AG20443 (cell line): Measurements from ENCODE around the gene ITGB7.

Experiments
- DNase-seq: peaks from one replicate; pipeline ENCODE4 v3.0.0; 2012; ENCODE audit warnings: low spot score, mixed read lengths

The ITGB7 gene

DNA sequence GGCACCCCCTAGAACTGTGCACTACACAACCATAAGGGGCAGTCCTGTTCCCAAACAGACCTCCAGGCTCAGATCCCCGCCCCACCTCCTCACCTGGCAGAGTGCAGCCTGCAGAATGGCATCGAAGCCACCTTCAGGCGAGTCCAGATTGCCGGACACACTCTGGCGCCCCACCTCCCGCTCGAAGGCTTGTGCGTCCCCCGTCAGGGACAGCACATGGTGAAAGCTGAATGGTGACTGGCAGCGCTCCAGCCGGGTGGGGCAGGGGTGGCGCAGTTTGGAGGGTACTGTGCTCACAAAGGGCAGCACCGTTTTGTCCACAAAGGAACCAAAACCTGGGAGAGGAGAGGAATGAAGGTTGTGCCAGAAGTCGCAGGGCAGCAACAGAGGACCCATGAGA, 10.6 kb downstream of the ITGB7 start:
- no peak for DNase-seq

DNA sequence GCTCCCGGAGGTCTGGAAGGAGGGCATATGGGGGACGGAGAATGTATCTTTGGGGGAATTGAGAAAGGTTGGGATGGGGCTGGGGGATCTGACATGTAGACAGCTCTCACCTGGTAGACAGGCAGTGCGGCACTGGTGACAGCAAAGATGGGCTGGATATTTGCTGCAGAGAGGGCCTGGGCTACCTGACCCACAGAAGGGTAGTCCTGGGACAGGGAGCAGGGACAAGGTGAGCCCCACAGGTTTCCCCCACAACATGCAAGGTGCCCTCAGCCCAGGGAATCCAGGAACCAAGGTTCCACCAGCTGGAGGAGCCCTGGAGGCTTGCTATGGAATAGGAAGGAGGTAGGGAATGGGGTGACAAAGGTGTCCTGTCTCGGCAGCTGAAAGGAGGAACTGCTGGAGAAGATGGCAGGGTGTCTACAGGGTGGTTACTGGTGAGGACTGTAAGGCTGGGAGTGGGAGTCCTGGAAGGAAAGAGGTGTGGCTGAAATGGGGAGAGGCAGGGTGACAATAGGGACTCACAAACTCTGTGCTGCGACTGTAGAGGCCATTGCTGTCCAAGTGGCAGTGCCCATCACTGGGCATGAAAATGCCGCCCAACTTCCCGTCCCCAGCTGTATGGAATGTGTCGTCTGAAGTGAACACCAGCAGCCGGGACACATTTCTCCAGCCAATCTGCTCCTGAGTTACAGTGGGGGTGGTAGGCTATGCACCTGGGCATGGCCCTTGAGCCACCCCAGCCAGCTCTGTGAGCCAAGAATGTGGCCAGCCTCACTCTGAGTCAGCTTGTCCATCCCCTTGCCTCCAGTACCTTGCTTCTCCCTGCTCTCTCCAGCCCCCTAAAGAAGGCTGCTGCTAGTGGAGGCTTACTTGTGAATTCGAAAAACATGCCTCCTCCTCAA, 11.3 kb downstream of the ITGB7 start:
- DNase-seq, result no peak

DNA sequence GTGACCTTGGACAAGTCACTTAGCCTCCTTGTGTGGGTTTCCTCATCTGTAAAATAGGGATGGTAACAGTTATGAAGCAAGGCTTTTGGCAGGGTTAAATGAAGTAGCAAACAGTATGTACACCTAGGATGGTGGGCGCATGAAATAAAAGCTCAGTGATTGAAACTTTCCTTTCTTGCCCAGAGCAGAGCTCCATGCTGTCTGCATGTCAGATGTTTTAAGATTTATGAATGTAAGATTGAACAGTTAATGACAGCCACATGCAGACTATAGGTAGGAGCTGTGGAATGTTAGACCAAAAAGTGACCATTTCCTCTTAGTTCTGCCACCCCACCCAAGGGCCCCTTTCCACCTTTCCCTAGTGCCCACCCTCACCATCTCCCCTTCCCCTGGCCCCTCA, 12.1 kb downstream of the ITGB7 start:
- no peak for DNase-seq

DNA sequence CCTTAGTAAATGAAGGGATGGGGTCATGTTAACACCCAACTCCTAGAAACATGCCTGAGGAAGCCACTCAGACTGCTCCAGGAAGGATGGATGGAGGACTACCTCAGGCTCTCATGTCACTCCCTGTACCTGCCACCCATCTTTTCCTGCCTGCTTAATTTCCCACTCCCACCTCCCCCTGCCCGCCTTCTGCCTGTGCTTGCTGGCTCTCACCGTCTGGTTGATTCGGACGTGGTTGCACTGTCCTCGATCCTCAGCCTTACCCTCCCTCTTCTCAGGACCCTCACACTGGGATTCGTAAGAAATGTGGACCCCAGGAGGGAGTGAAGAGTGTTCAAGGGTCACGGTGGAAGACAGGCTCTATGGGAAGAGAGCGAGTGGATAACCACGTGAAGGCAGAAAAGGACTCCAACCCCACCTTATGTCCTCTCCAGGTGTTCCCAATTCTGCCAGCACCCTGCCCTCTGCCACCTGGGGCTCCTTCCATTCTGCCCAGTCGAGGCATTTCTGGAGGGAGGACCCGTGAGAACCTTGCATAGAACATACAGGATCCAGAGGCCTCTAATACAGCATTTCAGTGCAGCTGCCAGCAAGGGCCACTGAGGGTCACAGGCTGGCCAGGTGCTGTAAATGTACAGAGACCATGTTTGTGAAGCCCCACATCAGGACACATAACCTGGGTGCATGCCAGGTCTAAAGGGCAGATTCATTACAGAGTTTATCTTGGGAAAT, 12.9 kb downstream of the ITGB7 start:
- no peak for DNase-seq

DNA sequence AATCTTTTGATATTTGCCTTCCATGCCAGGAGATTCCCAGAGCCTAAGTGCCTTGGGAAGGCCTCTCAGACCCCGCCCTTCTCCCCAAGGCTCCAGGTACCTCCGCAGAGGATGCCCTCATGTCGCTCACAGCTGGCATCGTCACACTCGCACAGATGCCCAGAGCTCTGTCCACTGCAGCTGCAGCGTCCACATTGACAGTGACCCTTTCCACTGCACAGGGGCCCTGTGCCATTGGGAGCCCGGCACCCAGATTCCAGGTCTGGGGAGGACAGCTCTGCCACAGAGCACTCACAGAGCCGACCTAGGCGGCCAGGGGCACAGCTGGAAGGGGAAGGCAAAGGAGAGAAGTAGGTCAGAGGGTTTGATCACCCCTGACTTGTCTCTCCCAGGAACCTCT, 14.0 kb downstream of the ITGB7 start:
- DNase-seq, result no peak

DNA sequence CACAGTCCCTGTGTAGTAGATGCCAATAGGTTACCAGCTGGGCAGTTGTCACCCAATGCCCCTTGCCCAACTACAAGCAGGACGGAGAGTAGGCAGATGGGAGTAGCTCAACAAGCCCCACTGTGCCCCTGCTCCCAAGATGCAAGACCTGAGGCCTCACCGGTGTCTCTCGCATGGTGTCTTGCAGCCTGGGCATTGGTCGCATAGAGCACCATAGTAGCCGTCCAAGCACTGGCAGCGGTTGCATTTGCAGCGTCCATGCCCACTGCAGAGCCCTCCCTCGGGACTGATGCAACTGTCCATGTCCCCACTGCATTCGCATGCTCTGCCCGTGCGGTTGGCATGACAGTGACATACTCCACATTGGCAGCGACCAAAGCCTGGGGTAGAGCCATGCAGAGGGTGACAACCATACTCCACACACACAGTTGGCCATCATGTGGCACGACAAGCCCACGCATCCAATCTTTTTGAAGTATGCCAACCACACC, 14.5 kb downstream of the ITGB7 start:
- DNase-seq, result no peak

DNA sequence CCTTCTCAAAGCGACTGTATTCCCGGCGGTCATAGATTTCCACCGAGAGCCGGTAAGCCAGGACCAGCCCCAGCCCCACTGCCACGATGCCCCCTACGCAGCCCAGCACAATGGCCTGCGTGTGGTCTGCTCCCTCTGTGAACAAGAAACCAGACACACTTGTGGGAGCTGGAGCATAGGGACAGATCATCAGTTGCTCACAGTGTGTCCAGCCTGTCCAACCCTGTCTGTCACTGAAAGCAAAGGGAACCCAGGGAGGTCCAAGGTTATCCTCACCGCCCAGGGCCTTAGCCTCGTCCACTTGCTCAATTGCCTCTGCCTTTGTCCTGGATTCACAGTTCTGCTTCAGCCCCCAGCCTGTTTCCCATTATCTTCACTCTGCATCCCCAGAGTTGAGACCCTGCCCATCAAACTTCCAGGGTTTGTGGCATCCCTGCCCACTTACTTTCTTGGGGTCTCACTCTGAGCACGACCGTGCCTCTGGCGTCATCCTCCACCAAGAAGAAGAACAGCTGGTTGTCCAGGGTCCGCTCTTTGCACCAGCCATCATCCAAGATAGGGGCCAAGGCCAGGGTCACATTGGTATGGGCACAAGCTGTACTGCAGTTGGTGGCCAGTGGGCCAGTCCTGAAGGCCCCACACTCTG, 15.0 kb downstream of the ITGB7 start:
- DNase-seq, result no peak

DNA sequence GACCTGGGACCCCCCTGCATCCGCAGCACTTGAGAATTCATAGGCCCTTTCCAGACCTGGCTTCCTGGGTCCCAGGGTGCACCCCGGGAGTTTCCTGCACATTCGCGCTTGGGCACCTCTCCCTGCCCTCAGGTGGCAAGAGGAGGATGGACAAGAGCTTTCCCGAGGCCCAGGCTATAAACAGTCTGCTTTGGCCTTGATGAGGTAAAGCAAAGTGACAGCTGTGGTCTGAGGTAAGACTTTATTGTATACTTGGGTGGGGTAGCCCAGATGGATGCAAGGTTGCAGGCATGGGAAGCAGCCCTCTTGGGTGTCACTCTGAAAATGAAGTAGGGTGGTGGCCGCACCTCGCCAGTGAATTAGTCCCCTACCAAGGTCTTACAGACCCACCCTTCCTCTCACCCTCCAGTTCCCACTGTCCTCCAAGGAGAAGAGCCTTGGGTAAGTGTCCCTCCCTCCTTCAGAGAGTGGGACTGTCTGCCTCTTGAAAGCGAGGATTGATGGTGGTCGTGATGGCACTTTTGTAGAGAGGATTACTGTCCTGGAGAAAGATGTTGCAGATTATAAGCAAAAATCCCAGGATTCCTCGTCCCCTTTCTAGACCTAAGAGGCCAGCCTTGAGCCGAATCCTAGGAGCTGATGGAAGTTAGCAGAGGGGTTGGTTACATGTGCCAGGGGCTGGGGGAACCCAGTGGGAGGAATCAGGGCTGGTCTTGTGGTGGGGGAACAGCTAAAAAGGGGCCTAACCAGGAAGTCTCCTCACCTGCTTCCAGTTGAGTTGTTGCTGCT, 15.8 kb downstream of the ITGB7 start:
- DNase-seq, result no peak

DNA sequence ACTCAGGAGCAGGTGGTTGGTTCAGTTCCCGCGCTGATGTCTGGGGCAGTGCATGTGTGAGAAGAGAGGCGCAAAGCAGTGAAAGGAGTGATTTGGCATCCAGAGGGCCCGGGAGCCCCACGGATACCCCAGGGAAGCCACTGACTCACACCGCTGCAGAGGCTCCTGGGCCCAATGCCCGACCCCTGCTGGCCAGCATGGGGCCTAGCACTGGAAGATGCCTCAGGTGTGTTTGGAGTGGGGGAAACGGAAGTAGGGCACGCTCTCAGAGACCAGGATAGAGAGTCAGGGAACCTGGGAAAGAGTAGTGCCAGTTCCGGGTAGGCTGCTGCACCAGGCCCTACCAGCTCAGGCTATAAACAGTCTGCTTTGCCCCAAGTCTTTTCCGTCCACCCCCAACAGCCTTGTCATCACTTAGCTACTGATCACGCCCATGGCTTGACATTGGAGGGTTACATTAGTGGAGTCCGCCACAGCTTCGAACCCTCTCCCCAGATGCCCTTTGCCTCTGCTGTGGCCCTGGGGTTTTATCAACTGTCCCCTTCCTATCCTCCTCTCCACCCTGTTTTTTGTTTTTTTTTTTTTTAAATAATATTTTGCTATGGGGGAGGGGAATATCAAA, 16.8 kb downstream of the ITGB7 start:
- peak; percentile 89 for DNase-seq

DNA sequence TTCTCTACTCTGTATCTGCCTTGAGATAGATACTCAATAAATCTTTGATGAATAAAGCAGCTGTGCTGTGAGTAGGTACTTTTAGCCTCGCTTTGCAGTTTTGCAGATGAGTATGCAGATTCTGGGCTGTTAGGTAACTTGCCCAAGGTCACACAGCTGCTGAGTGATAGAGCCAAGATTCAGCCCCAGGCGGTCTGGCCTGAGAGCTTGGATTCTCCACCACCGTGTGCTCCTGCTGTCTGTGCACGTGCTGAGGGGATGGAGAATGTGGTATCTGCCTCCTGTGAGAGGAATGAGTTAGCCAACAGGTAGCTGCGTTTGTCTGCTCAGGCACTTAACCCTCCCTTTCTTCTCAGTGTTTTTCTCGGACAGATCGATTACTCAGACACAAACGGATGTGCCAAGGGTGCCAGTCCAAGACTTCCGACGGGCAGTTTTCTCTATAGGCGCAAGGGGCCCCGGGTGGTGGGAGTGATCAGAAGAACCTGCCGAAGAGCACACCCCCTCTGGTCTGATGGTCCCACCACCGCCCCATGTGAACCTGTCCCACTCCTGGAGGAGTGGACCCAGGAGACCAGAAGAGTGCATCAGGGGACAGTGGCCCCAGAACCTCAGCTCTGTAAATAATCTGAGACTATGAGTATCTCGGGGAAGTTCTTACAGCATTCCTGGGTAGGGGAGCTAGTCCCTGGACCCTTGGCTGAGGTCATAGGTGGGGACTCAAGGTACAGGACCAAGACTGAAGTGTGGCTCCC, 19.7 kb downstream of the ITGB7 start:
- no peak for DNase-seq

DNA sequence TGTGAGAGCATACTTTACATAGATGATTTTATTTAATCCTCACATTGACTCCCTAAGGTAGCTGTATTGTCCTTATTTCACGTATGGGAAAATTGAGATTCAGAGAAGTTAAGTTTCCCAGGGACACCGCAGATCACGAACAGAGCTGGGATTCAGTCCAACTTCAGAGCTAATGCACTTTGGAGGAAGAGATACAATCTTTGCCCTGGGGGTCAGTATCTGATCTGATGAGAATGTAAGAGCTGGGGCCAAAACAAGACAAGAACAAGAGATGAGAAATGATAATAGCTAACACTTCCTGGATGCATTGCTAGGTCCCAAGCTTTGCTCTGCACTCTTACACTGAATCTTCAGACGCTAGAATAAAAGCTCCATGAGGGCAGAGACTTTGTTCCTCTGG, 20.3 kb downstream of the ITGB7 start:
- no peak for DNase-seq

DNA sequence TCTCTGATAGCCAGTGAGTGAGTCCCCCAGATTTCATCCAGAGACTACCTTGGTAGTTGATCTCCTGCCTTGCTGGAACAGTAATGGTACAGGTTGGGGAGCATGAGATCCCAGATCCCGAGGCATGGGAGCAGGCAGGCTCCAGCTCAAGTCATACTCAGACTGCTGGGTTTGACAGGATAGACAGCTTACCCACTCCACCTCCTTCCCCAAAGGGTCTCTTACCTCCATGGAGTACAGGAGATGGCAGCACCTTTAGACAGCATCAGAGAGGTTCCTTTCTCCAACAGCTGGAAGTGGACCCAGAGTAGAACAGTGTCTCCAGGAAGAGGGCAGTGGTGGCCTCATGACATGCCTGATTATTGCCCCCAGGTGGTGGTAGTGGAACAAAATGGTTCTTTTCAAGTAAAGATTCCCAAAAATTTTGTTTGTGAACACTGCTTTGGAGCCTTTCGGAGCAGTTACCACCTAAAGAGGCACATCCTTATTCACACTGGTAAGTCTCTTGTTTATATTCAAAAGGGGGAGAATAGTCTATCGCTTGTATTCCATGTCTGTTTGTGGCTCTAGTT, 21.4 kb downstream of the ITGB7 start:
- peak; percentile 7 for DNase-seq

DNA sequence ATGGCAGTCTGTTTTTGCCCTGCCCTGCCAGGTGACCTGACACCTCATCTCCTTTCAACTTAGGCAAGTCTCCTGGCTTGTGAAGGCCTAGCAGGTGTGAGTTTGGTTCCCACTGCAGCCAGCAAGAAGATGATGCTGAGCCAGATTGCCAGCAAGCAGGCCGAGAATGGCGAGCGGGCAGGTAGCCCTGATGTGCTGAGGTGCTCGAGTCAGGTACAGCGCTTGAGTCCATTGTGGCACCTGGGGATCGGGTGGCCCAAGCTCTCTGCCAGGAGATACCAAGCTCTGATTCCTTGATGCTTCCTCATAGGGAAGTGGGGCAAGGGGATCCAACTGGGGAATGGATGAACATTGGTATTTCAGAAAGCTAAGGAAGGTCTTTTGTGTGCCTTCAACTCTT, 22.2 kb downstream of the ITGB7 start:
- no peak for DNase-seq

DNA sequence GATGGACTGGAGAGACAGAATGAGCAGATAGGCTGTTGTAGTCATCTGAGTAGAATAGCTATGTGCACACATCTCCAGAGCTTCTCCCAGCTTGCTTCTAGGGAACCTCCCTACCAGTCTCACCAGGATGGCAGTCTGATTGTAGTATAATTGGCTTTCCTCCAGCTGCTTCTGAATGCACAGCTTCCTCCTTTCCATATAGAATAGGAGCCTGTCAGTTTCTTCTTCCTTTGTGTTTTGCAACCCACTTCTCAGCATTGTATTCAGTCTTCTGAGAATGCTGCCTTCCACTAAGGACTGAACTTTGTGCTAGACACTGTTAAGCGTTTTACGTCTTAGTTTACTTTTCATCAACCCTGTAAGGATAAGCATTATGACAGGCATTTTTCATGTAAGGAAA, 24.1 kb downstream of the ITGB7 start:
- DNase-seq, result peak; percentile 6

DNA sequence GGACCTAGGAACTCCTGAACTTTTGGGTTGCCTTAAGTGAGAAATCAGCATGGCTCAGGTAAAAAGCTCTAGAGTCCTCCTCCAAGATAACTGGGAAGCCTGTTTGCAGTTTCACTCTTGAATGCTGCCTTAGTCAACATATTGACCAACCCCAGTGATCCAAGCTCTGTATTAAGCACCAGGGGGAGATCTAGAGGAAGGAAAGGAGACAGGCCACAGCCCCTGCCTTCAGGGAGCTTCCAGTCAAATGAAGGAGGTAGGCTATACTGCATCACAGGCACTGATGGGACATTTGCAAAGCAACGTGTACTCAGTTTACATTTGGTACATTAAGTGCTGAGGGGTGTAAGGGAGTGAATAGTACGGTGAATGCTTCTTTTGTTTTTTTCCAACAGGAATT, 25.1 kb downstream of the ITGB7 start:
- no peak for DNase-seq

DNA sequence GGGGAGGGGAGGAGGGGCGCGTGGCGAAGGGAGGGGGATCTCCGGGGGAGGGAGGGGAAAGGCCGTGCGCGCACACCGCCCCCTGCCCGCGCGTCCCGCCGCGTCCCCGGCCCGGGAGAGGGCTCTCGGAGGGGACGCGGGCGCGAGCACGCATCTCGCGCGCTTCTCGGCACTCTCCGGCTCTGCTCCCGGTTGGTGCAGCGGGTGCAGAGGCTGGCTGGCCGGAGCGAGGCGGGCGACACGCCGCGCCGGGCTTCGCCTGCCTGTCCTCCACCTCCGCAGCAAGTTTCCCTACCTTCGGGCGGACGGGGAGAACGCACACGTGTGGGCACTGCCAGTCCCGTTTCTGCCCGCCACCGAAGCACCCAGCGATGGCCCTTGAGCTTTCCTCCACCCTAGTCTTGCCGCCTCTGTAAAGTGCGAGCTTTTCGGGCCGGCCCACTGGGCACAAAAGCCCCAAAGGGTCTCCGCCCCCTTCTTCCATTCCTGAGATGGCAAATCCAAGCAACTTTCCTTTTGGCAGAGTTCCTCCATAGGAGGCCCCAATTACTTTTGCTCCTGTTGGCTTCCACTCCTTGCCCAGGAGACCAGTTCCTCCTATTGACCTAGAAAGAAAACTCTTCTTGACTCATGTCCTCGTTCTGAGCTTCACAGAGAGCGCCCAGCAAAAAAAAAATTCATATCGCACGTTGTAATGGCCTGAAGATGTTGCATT, 26.0 kb downstream of the ITGB7 start:
- peak; percentile 83 for DNase-seq

DNA sequence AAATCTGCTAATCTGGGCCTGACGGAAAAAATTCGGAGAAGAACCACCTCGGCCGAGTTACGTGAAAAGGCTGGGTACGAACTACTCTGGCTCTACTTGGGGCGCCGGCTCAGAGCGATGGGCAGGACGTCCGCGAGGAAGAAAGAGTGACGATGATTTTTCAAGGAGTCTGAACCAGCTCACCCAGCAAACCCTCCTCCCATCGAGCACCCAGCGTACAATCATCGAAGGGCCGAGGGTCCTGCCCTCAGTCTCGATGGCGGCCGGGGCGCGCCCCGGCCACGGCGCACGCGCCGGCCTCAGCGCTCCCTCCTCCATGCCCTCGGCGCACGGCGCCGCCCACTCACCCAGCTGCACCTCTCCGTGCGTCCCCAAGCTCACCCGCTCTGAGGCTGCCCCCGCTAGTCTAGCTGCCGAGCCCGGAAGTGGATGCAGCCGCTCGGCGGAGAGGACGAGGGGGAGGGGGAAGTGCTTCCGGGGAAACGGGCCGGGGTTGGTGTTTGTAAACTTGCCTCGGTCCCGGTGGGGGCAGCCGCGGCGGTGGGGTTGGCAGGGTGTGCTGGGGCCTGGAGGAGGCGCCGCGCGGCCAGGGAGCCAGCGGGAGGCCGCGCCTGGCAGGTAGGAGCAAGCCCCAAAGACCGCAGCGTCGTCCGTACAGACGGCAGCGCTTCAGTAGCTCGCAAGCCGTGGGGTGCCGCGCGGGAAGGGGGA, 26.7 kb downstream of the ITGB7 start, which contains the start of the genes CSAD and ZNF740:
CSAD (minus strand) TSS at position 706 of the 711 bp plus-strand sequence. CDS start 7,455 bp downstream, outside the sequence.
ZNF740 (plus strand) TSS at position 503 of the 711 bp plus-strand sequence. CDS start 1,262 bp downstream, outside the sequence.
- DNase-seq, result peak; percentile 99

DNA sequence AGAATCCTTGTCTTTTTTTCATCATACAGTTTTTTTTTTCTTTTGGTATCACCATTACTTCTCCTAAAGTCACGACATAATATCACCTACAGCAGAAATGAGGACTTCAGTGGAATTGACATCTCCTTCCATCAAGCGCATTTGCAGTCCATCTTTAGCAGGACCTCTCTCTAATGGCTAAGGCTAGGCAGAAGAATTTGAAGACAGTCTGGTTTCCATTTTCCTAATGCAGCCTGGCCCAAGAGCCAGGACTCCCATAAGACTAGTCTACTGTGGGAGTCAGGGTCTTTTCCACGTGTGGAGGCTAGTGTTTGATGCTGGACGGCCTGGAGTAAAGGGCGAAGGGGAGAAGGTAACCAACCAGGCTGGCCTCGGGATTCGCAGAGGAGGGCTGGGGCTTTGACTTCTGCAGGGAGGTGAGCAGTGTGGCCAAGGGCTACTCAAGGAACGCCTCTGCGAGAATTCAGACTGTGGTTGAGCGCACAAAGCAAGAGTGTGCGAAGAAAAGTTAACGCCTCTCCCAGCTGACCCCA, 27.3 kb downstream of the ITGB7 start:
- DNase-seq, result peak; percentile 54
